Measurements from ENCODE around the gene TPD52L2. TPM values are rescaled to one million over a fixed set of nuclear protein-coding genes. Genes with fewer than 3 reads are reported as not detected.

Gene TPD52L2
- total RNA-seq, 1 donor from 2014 or later: 66.7 TPM

GRCh38 chr20:63931735-63932134 lies 66.7 kb downstream of the TPD52L2 start:
- no peak overlapping the region for H3K4me3 Mint-ChIP-seq (ENCODE audit: low read depth)
- no peak overlapping the region for H3K27ac Mint-ChIP-seq
- DNase-seq (ENCODE audit: low spot score): no peak
- no peaks in the 10 kb centered on the region for H3K27me3 Mint-ChIP-seq (ENCODE audit: low read depth)
- intact Hi-C loops (cut with micrococcal nuclease): no loop called here
- H3K4me1 Mint-ChIP-seq (ENCODE audit: low read depth): no peaks in the 10 kb centered on the region
- H3K36me3 Mint-ChIP-seq (ENCODE audit: low read depth): peaks cover 68% of the 10 kb centered on the region
- H3K9me3 Mint-ChIP-seq: no peaks in the 10 kb centered on the region

GRCh38 chr20:63932606-63933160 lies 67.6 kb downstream of the TPD52L2 start:
- DNase-seq (ENCODE audit: low spot score): no peak
- no peaks in the 10 kb centered on the region for H3K9me3 Mint-ChIP-seq
- H3K36me3 Mint-ChIP-seq (ENCODE audit: low read depth): peaks cover 61% of the 10 kb centered on the region
- intact Hi-C loops (cut with micrococcal nuclease): no loop called here
- H3K4me1 Mint-ChIP-seq (ENCODE audit: low read depth): no peaks in the 10 kb centered on the region
- no peaks in the 10 kb centered on the region for H3K27me3 Mint-ChIP-seq (ENCODE audit: low read depth)
- H3K27ac Mint-ChIP-seq: no peak overlapping the region
- H3K4me3 Mint-ChIP-seq (ENCODE audit: low read depth): no peak overlapping the region

GRCh38 chr20:63933646-63934045 lies 68.6 kb downstream of the TPD52L2 start:
- H3K9me3 Mint-ChIP-seq: no peaks in the 10 kb centered on the region
- no peaks in the 10 kb centered on the region for H3K4me1 Mint-ChIP-seq (ENCODE audit: low read depth)
- DNase-seq (ENCODE audit: low spot score): no peak
- intact Hi-C loops (cut with micrococcal nuclease): no loop called here
- no peak overlapping the region for H3K27ac Mint-ChIP-seq
- H3K36me3 Mint-ChIP-seq (ENCODE audit: low read depth): peaks cover 53% of the 10 kb centered on the region
- H3K27me3 Mint-ChIP-seq (ENCODE audit: low read depth): no peaks in the 10 kb centered on the region
- no peak overlapping the region for H3K4me3 Mint-ChIP-seq (ENCODE audit: low read depth)

- H3K9me3 Mint-ChIP-seq: no peaks in the 10 kb centered on the region
- no peak overlapping the region for H3K4me3 Mint-ChIP-seq (ENCODE audit: low read depth)
- no peak overlapping the region for H3K27ac Mint-ChIP-seq
- H3K4me1 Mint-ChIP-seq (ENCODE audit: low read depth): no peaks in the 10 kb centered on the region
- intact Hi-C loops (cut with micrococcal nuclease): no loop called here
- H3K36me3 Mint-ChIP-seq (ENCODE audit: low read depth): peaks cover 48% of the 10 kb centered on the region
- no peak for DNase-seq (ENCODE audit: low spot score)
- H3K27me3 Mint-ChIP-seq (ENCODE audit: low read depth): no peaks in the 10 kb centered on the region
Observed at GRCh38 chr20:63934271-63935068, 69.4 kb downstream of the TPD52L2 start.

GRCh38 chr20:63935447-63935846 lies 70.4 kb downstream of the TPD52L2 start:
- DNase-seq (ENCODE audit: low spot score): no peak
- Mint-ChIP-seq H3K9me3 (no peaks in the 10 kb centered on the region), H3K4me3 (ENCODE audit: low read depth) (no peak overlapping the region), H3K36me3 (ENCODE audit: low read depth) (peaks cover 43% of the 10 kb centered on the region), H3K27me3 (ENCODE audit: low read depth) (no peaks in the 10 kb centered on the region), H3K4me1 (ENCODE audit: low read depth) (no peaks in the 10 kb centered on the region), H3K27ac (no peak overlapping the region)
- intact Hi-C loops (cut with micrococcal nuclease): no loop called here

GRCh38 chr20:63937596-63937995 lies 72.5 kb downstream of the TPD52L2 start:
- no peak for DNase-seq (ENCODE audit: low spot score)
- Mint-ChIP-seq H3K4me3 (ENCODE audit: low read depth) (no peak overlapping the region), H3K9me3 (no peaks in the 10 kb centered on the region), H3K36me3 (ENCODE audit: low read depth) (peaks cover 31% of the 10 kb centered on the region), H3K4me1 (ENCODE audit: low read depth) (peaks cover 6% of the 10 kb centered on the region), H3K27ac (no peak overlapping the region), H3K27me3 (ENCODE audit: low read depth) (no peaks in the 10 kb centered on the region)
- intact Hi-C loops (cut with micrococcal nuclease): no loop called here

GRCh38 chr20:63939061-63939935 lies 74.2 kb downstream of the TPD52L2 start:
- Mint-ChIP-seq H3K4me3 (ENCODE audit: low read depth) (no peak overlapping the region), H3K27me3 (ENCODE audit: low read depth) (no peaks in the 10 kb centered on the region), H3K27ac (no peak overlapping the region), H3K4me1 (ENCODE audit: low read depth) (peaks cover 6% of the 10 kb centered on the region), H3K9me3 (no peaks in the 10 kb centered on the region), H3K36me3 (ENCODE audit: low read depth) (peaks cover 32% of the 10 kb centered on the region)
- DNase-seq (ENCODE audit: low spot score): no peak
- intact Hi-C loops (cut with micrococcal nuclease): no loop called here

GRCh38 chr20:63940071-63940471 lies 75.0 kb downstream of the TPD52L2 start:
- DNase-seq (ENCODE audit: low spot score): no peak
- Mint-ChIP-seq H3K4me1 (ENCODE audit: low read depth) (peaks cover 6% of the 10 kb centered on the region), H3K4me3 (ENCODE audit: low read depth) (no peak overlapping the region), H3K27me3 (ENCODE audit: low read depth) (no peaks in the 10 kb centered on the region), H3K36me3 (ENCODE audit: low read depth) (peaks cover 28% of the 10 kb centered on the region), H3K27ac (no peak overlapping the region), H3K9me3 (no peaks in the 10 kb centered on the region)
- intact Hi-C loops (cut with micrococcal nuclease): no loop called here

- intact Hi-C loops (cut with micrococcal nuclease): no loop called here
- H3K27me3 Mint-ChIP-seq (ENCODE audit: low read depth): no peaks in the 10 kb centered on the region
- H3K4me3 Mint-ChIP-seq (ENCODE audit: low read depth): no peak overlapping the region
- H3K36me3 Mint-ChIP-seq (ENCODE audit: low read depth): peaks cover 25% of the 10 kb centered on the region
- H3K9me3 Mint-ChIP-seq: no peaks in the 10 kb centered on the region
- no peak overlapping the region for H3K27ac Mint-ChIP-seq
- no peak for DNase-seq (ENCODE audit: low spot score)
- peaks cover 6% of the 10 kb centered on the region for H3K4me1 Mint-ChIP-seq (ENCODE audit: low read depth)
Observed at GRCh38 chr20:63940472-63941266, 75.6 kb downstream of the TPD52L2 start.

Other genes starting within 250 kb of the TPD52L2 start
- gene GMEB2, start 238.2 kb upstream of the TPD52L2 start, total RNA-seq: 12.4 and 13.6 TPM in 2 replicates
- gene STMN3, start 211.8 kb upstream of the TPD52L2 start, total RNA-seq: 6.5 and 7.1 TPM in 2 replicates
- gene RTEL1, start 207.0 kb upstream of the TPD52L2 start, total RNA-seq: 44.0 and 46.9 TPM in 2 replicates
- not detected in 2 replicates for gene TNFRSF6B, start 168.6 kb upstream of the TPD52L2 start, total RNA-seq
- gene ARFRP1, start 157.3 kb upstream of the TPD52L2 start, total RNA-seq: 59.0 and 59.1 TPM in 2 replicates
- gene ZGPAT, start 157.2 kb upstream of the TPD52L2 start, total RNA-seq: 29.0 and 36.1 TPM in 2 replicates
- gene LIME1, start 128.6 kb upstream of the TPD52L2 start, total RNA-seq: 15.7 TPM in 2 replicates
- gene SLC2A4RG, start 125.5 kb upstream of the TPD52L2 start, total RNA-seq: 48.3 and 53.0 TPM in 2 replicates
- 1.1 and 1.9 TPM in 2 replicates for gene ZBTB46, start 34.0 kb upstream of the TPD52L2 start, total RNA-seq
- 0.16 TPM in 1 of 2 replicates, not detected in the other for gene ABHD16B, start 3.8 kb upstream of the TPD52L2 start, total RNA-seq
- gene DNAJC5, start 29.9 kb downstream of the TPD52L2 start, total RNA-seq: 38.1 and 40.0 TPM in 2 replicates
- 48.7 and 51.2 TPM in 2 replicates for gene UCKL1, start 91.1 kb downstream of the TPD52L2 start, total RNA-seq
- 26.2 and 27.0 TPM in 2 replicates for gene ZNF512B, start 104.7 kb downstream of the TPD52L2 start, total RNA-seq
- gene SAMD10, start 114.4 kb downstream of the TPD52L2 start, total RNA-seq: 23.4 and 25.3 TPM in 2 replicates
- gene PRPF6, start 115.9 kb downstream of the TPD52L2 start, total RNA-seq: 68.9 and 70.3 TPM in 2 replicates
- 3.8 and 4.3 TPM in 2 replicates for gene C20orf204, start 170.9 kb downstream of the TPD52L2 start, total RNA-seq
- gene SOX18, start 184.4 kb downstream of the TPD52L2 start, total RNA-seq: 1.0 and 1.1 TPM in 2 replicates
- 49.0 and 49.9 TPM in 2 replicates for gene TCEA2, start 197.9 kb downstream of the TPD52L2 start, total RNA-seq
- gene RGS19, start 214.2 kb downstream of the TPD52L2 start, total RNA-seq: 42.0 and 43.3 TPM in 2 replicates
- gene OPRL1, start 214.8 kb downstream of the TPD52L2 start, total RNA-seq: 0.32 and 0.41 TPM in 2 replicates
- 0.21 and 0.25 TPM in 2 replicates for gene LKAAEAR1, start 219.1 kb downstream of the TPD52L2 start, total RNA-seq
- gene NPBWR2, start 242.3 kb downstream of the TPD52L2 start, total RNA-seq: not detected in 2 replicates

All from activated T-helper 2 cell treated with anti-CD3 and anti-CD28 coated beads, Interferon-gamma antibody, Interleukin-2, Interleukin-4, amounts not matched to agents 10 μg/mL and 5 μg/mL and 100 μg/mL, durations not matched to agents 14 hours and 24 hours and 36 hours (primary cell).